Mesenchymal stem cell (in vitro differentiated cells and primary cell): ENCODE data around the gene SCAF11.

Experiments used
- DNase-seq: peaks from one replicate; pipeline ENCODE4 v3.0.0-alpha.2; 2013
- H2AFZ ChIP-seq: one replicate; pipeline ENCODE4 v1.6.1; 2013; ENCODE audit warnings: low read depth, mild to moderate bottlenecking, control low read depth, inconsistent platforms, low read length, moderate library complexity
- H2AK5ac ChIP-seq: 2 replicates; pipeline ENCODE4 v1.6.1; 2013; ENCODE audit warnings: low read length, moderate library complexity, mild to moderate bottlenecking, inconsistent platforms; ENCODE audit not compliant: severe bottlenecking
- H2BK120ac ChIP-seq: one replicate; pipeline ENCODE4 v1.6.1; 2013; ENCODE audit warnings: low read depth, mild to moderate bottlenecking, inconsistent platforms, low read length, moderate library complexity
- H2BK12ac ChIP-seq, 2 experiments: one replicate each; pipeline ENCODE4 v1.6.1; 2013; ENCODE audit warnings: inconsistent platforms in 2 of 2, low read length in 2 of 2, mild to moderate bottlenecking in 2 of 2, moderate library complexity in 2 of 2, control low read depth in 1 of 2
- H2BK15ac ChIP-seq: one replicate; pipeline ENCODE4 v1.6.1; 2013; ENCODE audit warnings: mild to moderate bottlenecking, low read depth, inconsistent platforms; ENCODE audit not compliant: poor library complexity, severe bottlenecking
- H2BK5ac ChIP-seq: 2 replicates; pipeline ENCODE4 v1.6.1; 2013; ENCODE audit warnings: low read depth, mild to moderate bottlenecking, low read length, control low read depth, inconsistent platforms; ENCODE audit not compliant: poor library complexity, severe bottlenecking
- H3K14ac ChIP-seq, 2 experiments: one replicate each; pipeline ENCODE4 v1.6.1; 2013; ENCODE audit warnings: inconsistent platforms in 2 of 2, low read length in 2 of 2, control low read depth in 1 of 2, mild to moderate bottlenecking in 1 of 2, moderate library complexity in 1 of 2
- H3K18ac ChIP-seq, 2 experiments: one replicate each; pipeline ENCODE4 v1.6.1; 2013; ENCODE audit warnings: inconsistent platforms in 2 of 2, low read length in 2 of 2, control low read depth in 1 of 2, low read depth in 1 of 2, mild to moderate bottlenecking in 1 of 2
- H3K23ac ChIP-seq, 2 experiments: one replicate each; pipeline ENCODE4 v1.6.1; 2013; ENCODE audit warnings: inconsistent platforms in 2 of 2, low read length in 2 of 2, mild to moderate bottlenecking in 2 of 2, moderate library complexity in 2 of 2, control low read depth in 1 of 2
- H3K27ac ChIP-seq: 2 replicates; pipeline ENCODE4 v1.5.1; 2013; ENCODE audit warnings: mild to moderate bottlenecking, moderate library complexity, low read length, control low read depth, inconsistent platforms; ENCODE audit not compliant: poor library complexity, severe bottlenecking
- H3K27me3 ChIP-seq, 2 experiments: 2 replicates each; pipeline versions ENCODE4 v1.6.1 to v1.7.0; 2013; ENCODE audit warnings: low read length in 2 of 2, mild to moderate bottlenecking in 2 of 2, moderate library complexity in 2 of 2, control low read depth in 1 of 2, inconsistent platforms in 1 of 2; ENCODE audit not compliant: control insufficient read depth in 1 of 2, insufficient read depth in 1 of 2
- H3K36me3 ChIP-seq, 2 experiments: 2 replicates each; pipeline versions ENCODE4 v1.6.1 to v1.7.0; 2013; ENCODE audit warnings: low read length in 2 of 2, control low read depth in 1 of 2, inconsistent platforms in 1 of 2, low read depth in 1 of 2, mild to moderate bottlenecking in 1 of 2; ENCODE audit not compliant: insufficient read depth in 2 of 2, control insufficient read depth in 1 of 2
- H3K4ac ChIP-seq, 2 experiments: one replicate each; pipeline ENCODE4 v1.6.1; 2013; ENCODE audit warnings: inconsistent platforms in 2 of 2, low read length in 2 of 2, mild to moderate bottlenecking in 2 of 2, moderate library complexity in 2 of 2, control low read depth in 1 of 2, low read depth in 1 of 2
- H3K4me1 ChIP-seq: 2 replicates; pipeline ENCODE4 v1.6.1; 2013; ENCODE audit warnings: low read depth, low read length, control low read depth; ENCODE audit not compliant: control insufficient read depth, insufficient read depth
- H3K4me2 ChIP-seq: 2 replicates; pipeline ENCODE4 v1.6.1; 2013; ENCODE audit warnings: low read length, mild to moderate bottlenecking, inconsistent platforms; ENCODE audit not compliant: poor library complexity, severe bottlenecking
- H3K4me3 ChIP-seq, 2 experiments: 2 replicates each; pipeline versions ENCODE4 v1.5.1 to v1.7.0; 2013; ENCODE audit warnings: low read length in 2 of 2, mild to moderate bottlenecking in 2 of 2, control low read depth in 1 of 2, low read depth in 1 of 2; ENCODE audit not compliant: insufficient read depth in 1 of 2
- H3K79me1 ChIP-seq: replicated peaks from 2 replicates; pipeline ENCODE4 v1.6.1; 2013; ENCODE audit warnings: mild to moderate bottlenecking, control low read depth, low read length, inconsistent platforms; ENCODE audit not compliant: poor library complexity, severe bottlenecking
- H3K9ac ChIP-seq: 2 replicates; pipeline ENCODE4 v1.7.0; 2013; ENCODE audit warnings: mild to moderate bottlenecking, low read length, moderate library complexity
- H3K9me3 ChIP-seq: 2 replicates; pipeline ENCODE4 v1.7.0; 2013; ENCODE audit warnings: mild to moderate bottlenecking, low read length; ENCODE audit not compliant: control insufficient read depth
- H4K8ac ChIP-seq: one replicate; pipeline ENCODE4 v1.6.1; 2013; ENCODE audit warnings: inconsistent platforms, mild to moderate bottlenecking, low read length, moderate library complexity
- H4K91ac ChIP-seq: one replicate; pipeline ENCODE4 v1.6.1; 2013; ENCODE audit warnings: mild to moderate bottlenecking, low read length, inconsistent platforms
- WGBS: methylation state at CpG from one replicate; pipeline ENCODE4 v1.1.7; 2013; ENCODE audit warnings: mixed read lengths; 5-methylcytosine and 5-hydroxymethylcytosine counted together

SCAF11 gene

DNA sequence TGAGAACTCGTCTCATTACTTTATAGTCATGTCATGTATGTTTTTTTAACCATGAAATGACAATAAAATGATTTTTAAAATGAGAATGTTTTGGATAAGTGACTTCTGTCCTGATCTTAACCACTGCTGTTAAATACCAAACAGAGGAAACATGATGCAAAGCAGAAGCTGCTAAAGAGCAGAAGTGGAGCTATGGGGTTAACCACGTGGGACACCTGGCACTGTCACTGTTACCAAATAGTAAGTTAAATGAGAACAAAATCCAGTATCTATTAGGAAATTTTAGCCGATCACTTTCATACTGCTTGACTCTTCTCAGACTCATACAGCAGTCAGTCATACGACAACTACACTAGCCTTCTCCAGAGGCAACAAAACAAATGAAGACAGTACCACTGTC, 82.4 kb downstream of the SCAF11 start:
- no peak overlapping the region for H3K9ac ChIP-seq
- H3K23ac ChIP-seq = no peak overlapping the region
- no peak overlapping the region for H2BK12ac ChIP-seq
- H2AFZ ChIP-seq = no peak overlapping the region
- H3K79me1 ChIP-seq = peaks cover 1% of the 10 kb centered on the region
- no peak overlapping the region for H2BK5ac ChIP-seq
- DNase-seq = no peak
- 100% methylated on average over 3 of the region's 4 CpGs for WGBS
- H3K9me3 ChIP-seq = no peaks in the 10 kb centered on the region
- no peaks in the 10 kb centered on the region for H3K4me1 ChIP-seq
- H3K18ac ChIP-seq = no peak overlapping the region
- peaks cover 0 to 32% of the 10 kb centered on the region in 2 experiments for H3K36me3 ChIP-seq
- no peak overlapping the region for H4K91ac ChIP-seq
- no peak overlapping the region for H2BK15ac ChIP-seq
- no peaks in the 10 kb centered on the region for H3K27me3 ChIP-seq
- H3K4ac ChIP-seq = no peak overlapping the region
- no peak overlapping the region for H3K4me3 ChIP-seq
- no peak overlapping the region for H4K8ac ChIP-seq
- H2AK5ac ChIP-seq = no peak overlapping the region
- no peak overlapping the region for H3K14ac ChIP-seq
- H3K27ac ChIP-seq = no peak overlapping the region
- no peak overlapping the region for H3K4me2 ChIP-seq
- no peak overlapping the region for H2BK120ac ChIP-seq

DNA sequence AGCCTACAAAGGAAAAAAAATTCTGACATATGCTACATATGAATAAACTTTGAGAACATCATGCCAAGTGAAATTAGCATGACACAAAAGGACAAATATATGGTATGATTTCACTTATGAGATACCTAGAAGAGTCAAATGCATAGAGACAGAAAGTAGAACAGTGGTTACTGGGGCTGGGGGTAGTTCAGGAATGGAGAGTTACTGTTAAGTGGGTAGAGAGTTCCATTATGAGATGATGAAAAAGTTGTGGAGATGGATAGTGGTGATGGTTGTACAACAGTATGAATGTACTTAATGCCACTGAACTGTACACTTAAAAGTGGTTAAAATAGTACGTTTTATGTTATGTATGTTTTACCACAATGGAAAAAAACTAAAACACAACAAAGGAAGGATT, 92.3 kb downstream of the SCAF11 start:
- no peak overlapping the region for H2BK12ac ChIP-seq
- no peak overlapping the region for H4K8ac ChIP-seq
- no peak overlapping the region for H2BK120ac ChIP-seq
- H3K4me3 ChIP-seq = no peak overlapping the region
- H3K27ac ChIP-seq = no peak overlapping the region
- H3K79me1 ChIP-seq = peaks cover 5% of the 10 kb centered on the region
- H3K27me3 ChIP-seq = no peaks in the 10 kb centered on the region
- no peak overlapping the region for H3K9ac ChIP-seq
- H2BK5ac ChIP-seq = no peak overlapping the region
- no peaks in the 10 kb centered on the region for H3K4me1 ChIP-seq
- no peak overlapping the region for H3K4me2 ChIP-seq
- peaks cover 3 to 56% of the 10 kb centered on the region in 2 experiments for H3K36me3 ChIP-seq
- H3K23ac ChIP-seq = no peak overlapping the region
- no CpG with 5 or more reads among the region's 1 CpG for whole genome bisulfite sequencing
- DNase-seq = no peak
- H2BK15ac ChIP-seq = no peak overlapping the region
- H3K4ac ChIP-seq = no peak overlapping the region
- H3K14ac ChIP-seq = no peak overlapping the region
- H2AFZ ChIP-seq = no peak overlapping the region
- H4K91ac ChIP-seq = no peak overlapping the region
- no peaks in the 10 kb centered on the region for H3K9me3 ChIP-seq
- H3K18ac ChIP-seq = no peak overlapping the region
- H2AK5ac ChIP-seq = no peak overlapping the region

GRCh38 chr12:45895961-45896360, 94.4 kb downstream of the SCAF11 start:
- Histone ChIP-seq H2BK120ac (no peak overlapping the region), H3K14ac (no peak overlapping the region), H3K36me3 (peaks cover 3 to 71% of the 10 kb centered on the region in 2 experiments), H2BK12ac (no peak overlapping the region), H3K79me1 (peaks cover 2% of the 10 kb centered on the region), H4K8ac (no peak overlapping the region), H3K27ac (no peak overlapping the region), H4K91ac (no peak overlapping the region), H3K4me1 (no peaks in the 10 kb centered on the region), H3K27me3 (no peaks in the 10 kb centered on the region), H2BK5ac (no peak overlapping the region), H2AK5ac (no peak overlapping the region), H3K18ac (no peak overlapping the region), H3K9me3 (no peaks in the 10 kb centered on the region), H2AFZ (no peak overlapping the region), H3K9ac (no peak overlapping the region), H3K4me2 (no peak overlapping the region), H2BK15ac (no peak overlapping the region), H3K23ac (no peak overlapping the region), H3K4me3 (no peak overlapping the region), H3K4ac (no peak overlapping the region)
- WGBS = 97% methylated on average over 4 of the region's 4 CpGs
- no peak for DNase-seq

DNA sequence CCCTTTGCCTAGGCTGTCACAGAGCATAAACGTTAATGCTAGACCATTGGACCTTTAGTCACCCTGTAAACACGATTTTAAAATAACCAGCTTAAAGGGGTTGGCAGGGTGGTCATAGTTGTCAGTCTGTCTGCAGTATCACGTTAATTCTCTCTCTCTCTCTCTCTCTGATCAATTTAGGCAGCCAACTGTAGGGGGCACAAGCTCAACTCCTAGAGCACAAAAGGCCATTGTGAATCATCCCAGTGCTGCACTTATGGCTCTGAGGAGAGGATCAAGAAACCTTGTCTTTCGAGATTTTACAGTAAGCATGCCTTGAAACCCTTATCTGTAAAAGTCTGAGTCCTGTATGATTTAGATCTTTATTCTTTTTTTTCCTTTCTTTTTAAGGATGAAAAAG, 97.1 kb downstream of the SCAF11 start:
- 83% methylated on average over 4 of the region's 4 CpGs for WGBS
- no peak overlapping the region for H3K27ac ChIP-seq
- H3K18ac ChIP-seq = no peak overlapping the region
- H2BK5ac ChIP-seq = no peak overlapping the region
- no peak overlapping the region for H2AK5ac ChIP-seq
- no peaks in the 10 kb centered on the region for H3K79me1 ChIP-seq
- no peak overlapping the region for H3K9ac ChIP-seq
- no peak overlapping the region for H2BK12ac ChIP-seq
- no peaks in the 10 kb centered on the region for H3K27me3 ChIP-seq
- H3K9me3 ChIP-seq = no peaks in the 10 kb centered on the region
- H3K4me1 ChIP-seq = no peaks in the 10 kb centered on the region
- H3K23ac ChIP-seq = no peak overlapping the region
- no peak overlapping the region for H2BK15ac ChIP-seq
- no peak overlapping the region for H4K8ac ChIP-seq
- no peak for DNase-seq
- no peak overlapping the region for H3K14ac ChIP-seq
- H3K4me2 ChIP-seq = no peak overlapping the region
- peaks cover 3 to 60% of the 10 kb centered on the region in 2 experiments for H3K36me3 ChIP-seq
- no peak overlapping the region for H3K4ac ChIP-seq
- H2BK120ac ChIP-seq = no peak overlapping the region
- no peak overlapping the region for H3K4me3 ChIP-seq
- H2AFZ ChIP-seq = no peak overlapping the region
- no peak overlapping the region for H4K91ac ChIP-seq
